NCI-H748 (cell line): Measurements from ENCODE around the gene MAPK8IP3.
A peak's percentile ranks its signal among the peaks of the same experiment; 100 is the strongest.

Source experiments
- DNase-seq: peaks from one replicate; lab custom pipeline; 2025; ENCODE audit not compliant: unreplicated experiment; lab: John Stamatoyannopoulos, UW

MAPK8IP3 gene

GRCh38 chr16:1677339-1677738 is 28.7 kb upstream of the MAPK8IP3 start:
- DNase-seq: no peak

- peak; percentile 97 for DNase-seq
Observed at GRCh38 chr16:1677942-1678499, 28.0 kb upstream of the MAPK8IP3 start, which contains the start of gene JPT2. JPT2 (plus strand) TSS chr16:1678279; CDS start chr16:1678313, 34 bp downstream.

- peak; percentile 39 for DNase-seq
Observed at GRCh38 chr16:1678500-1679098, 27.4 kb upstream of the MAPK8IP3 start.

GRCh38 chr16:1680361-1680760 is 25.6 kb upstream of the MAPK8IP3 start:
- no peak for DNase-seq

GRCh38 chr16:1681032-1681431 is 25.0 kb upstream of the MAPK8IP3 start:
- DNase-seq: no peak

- DNase-seq: no peak
Observed at GRCh38 chr16:1687427-1688316, 18.3 kb upstream of the MAPK8IP3 start.

GRCh38 chr16:1688807-1689560 is 17.0 kb upstream of the MAPK8IP3 start:
- no peak for DNase-seq

- no peak for DNase-seq
Observed at GRCh38 chr16:1689853-1690252, 16.1 kb upstream of the MAPK8IP3 start.

- DNase-seq: no peak
Observed at GRCh38 chr16:1690810-1691209, 15.2 kb upstream of the MAPK8IP3 start.

GRCh38 chr16:1691276-1691675 is 14.7 kb upstream of the MAPK8IP3 start:
- DNase-seq: no peak

- no peak for DNase-seq
Observed at GRCh38 chr16:1691956-1692355, 14.0 kb upstream of the MAPK8IP3 start.

- DNase-seq: no peak
Observed at GRCh38 chr16:1696863-1697262, 9.1 kb upstream of the MAPK8IP3 start.

- no peak for DNase-seq
Observed at GRCh38 chr16:1698680-1699079, 7.3 kb upstream of the MAPK8IP3 start.

GRCh38 chr16:1700246-1700645 is 5.7 kb upstream of the MAPK8IP3 start:
- DNase-seq: no peak

- DNase-seq: no peak
Observed at GRCh38 chr16:1701216-1701878, 4.6 kb upstream of the MAPK8IP3 start.

GRCh38 chr16:1705324-1705687 is 689 bp upstream of the MAPK8IP3 start:
- peak; percentile 38 for DNase-seq

- DNase-seq: peak; percentile 31
Observed at GRCh38 chr16:1706386-1707192, 594 bp downstream of the MAPK8IP3 start.

- DNase-seq: no peak
Observed at GRCh38 chr16:1707193-1707790, 1.3 kb downstream of the MAPK8IP3 start.

- no peak for DNase-seq
Observed at GRCh38 chr16:1708083-1708767, 2.2 kb downstream of the MAPK8IP3 start.
